Breast epithelium (tissue), 4 donors: ENCODE data around the gene SALL2. TPM values are rescaled to one million over a fixed set of nuclear protein-coding genes. Genes with fewer than 3 reads are reported as not detected.

Experiments used
- DNase-seq, 2 donors: peaks; one replicate each; pipeline ENCODE4 v3.0.0-alpha.2; 2019; ENCODE audit warnings: low spot score in 2 of 2
- H3K27ac ChIP-seq, 2 donors: fragments of 200-600 bp; sonication (generic) in 1 of 2; one replicate each; pipeline ENCODE4 v1.5.1; 2016 to 2019; ENCODE audit warnings: mild to moderate bottlenecking in 1 of 2
- H3K27me3 ChIP-seq, 2 donors: fragments of 200-600 bp; sonication (generic) in 1 of 2; one replicate each; pipeline versions ENCODE4 v1.5.1 to v1.6.0; 2017 to 2019; ENCODE audit warnings: control low read depth in 1 of 2, mild to moderate bottlenecking in 1 of 2
- H3K36me3 ChIP-seq: fragments of 200-600 bp; one replicate; pipeline ENCODE4 v1.5.1; 2019
- H3K4me1 ChIP-seq, 2 donors: fragments of 200-600 bp; sonication (generic); one replicate each; pipeline ENCODE4 v1.5.1; 2016 to 2019; ENCODE audit warnings: control low read depth in 1 of 2
- H3K4me3 ChIP-seq, 3 donors: fragments of 200-600 bp; sonication (generic); 1 replicate in 2 of 3; 2 replicates in 1 of 3; pipeline ENCODE4 v1.5.1; 2016 to 2019; ENCODE audit warnings: mild to moderate bottlenecking in 3 of 3, moderate library complexity in 2 of 3
- H3K9me3 ChIP-seq, 2 donors: fragments of 200-600 bp; sonication (generic) in 1 of 2; one replicate each; pipeline ENCODE4 v1.5.1; 2016 to 2019; ENCODE audit warnings: control low read depth in 1 of 2
- POLR2A ChIP-seq: fragments of 450-650 bp; IDR thresholded peaks from one replicate; pipeline ENCODE4 v1.6.1; 2016; ENCODE audit warnings: antibody characterized with exemption, mild to moderate bottlenecking, moderate library complexity
- POLR2AphosphoS5 ChIP-seq, 3 donors: sonication (generic); formaldehyde crosslinking; IDR thresholded peaks; one replicate each; pipeline ENCODE4 v1.6.1; 2017; ENCODE audit warnings: antibody characterized with exemption in 3 of 3
- intact Hi-C: fragments of 100-400 bp; cut with DNase I; formaldehyde crosslinking; loops from one replicate; pipeline ENCODE4 v1.15.1; 2023; ENCODE audit warnings: low total_unique reads
- total RNA-seq, 3 donors: library from RNA; depleted of rRNA; stranded (reverse); fragments of >200 nt; gene quantifications; one replicate each; pipeline ENCODE4 v1.1.0, GENCODE V29; 2016
- TF ChIP-seq, protein P1 (sequence below), 3 donors: fragments of 450-650 bp; IDR thresholded peaks; one replicate each; pipeline ENCODE4 v1.5.1; 2016 to 2017; ENCODE audit warnings: antibody characterized with exemption in 3 of 3, mild to moderate bottlenecking in 3 of 3, moderate library complexity in 3 of 3

SALL2 gene
- total RNA-seq, 3 donors from 2014 or later, result 3.0 to 11.8 (median 10.7) TPM

DNA sequence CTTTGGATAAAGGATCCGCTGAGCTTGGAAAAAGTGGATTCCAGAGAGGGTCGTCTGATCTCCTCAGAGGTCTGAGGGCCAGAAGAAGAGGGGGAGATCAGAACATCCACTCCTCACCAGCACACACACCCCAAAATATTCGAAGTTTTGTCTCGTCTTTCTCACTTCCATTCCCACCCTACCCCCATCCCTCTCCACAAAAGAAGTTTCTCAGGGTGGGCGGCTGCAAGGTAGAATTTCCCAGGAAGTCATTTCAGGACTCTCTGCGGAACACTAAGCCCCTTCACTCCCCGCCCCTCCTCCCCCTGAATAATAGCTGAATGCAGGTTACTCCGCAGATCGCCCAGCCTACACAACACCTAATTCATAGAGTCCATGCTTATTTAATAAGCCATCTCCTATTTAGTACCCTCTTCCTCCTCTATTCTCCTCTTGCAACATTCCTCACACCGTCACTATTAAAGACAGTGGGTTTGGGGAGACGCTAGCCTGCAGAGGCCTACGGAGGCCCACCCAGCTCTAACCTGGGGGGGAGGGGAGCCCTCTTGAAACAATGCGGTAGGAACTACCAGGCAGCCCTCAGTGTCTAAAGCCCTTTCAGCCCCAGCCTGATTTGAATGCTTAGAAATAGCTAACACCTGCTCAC, 649 bp upstream of the SALL2 start:
- peak overlapping the region; percentile 71 to 87 for H3K27ac ChIP-seq
- no peak for DNase-seq
- H3K9me3 ChIP-seq, result no peaks in the 10 kb centered on the region
- no peaks in the 10 kb centered on the region for H3K36me3 ChIP-seq
- TF ChIP-seq, protein P1, sequence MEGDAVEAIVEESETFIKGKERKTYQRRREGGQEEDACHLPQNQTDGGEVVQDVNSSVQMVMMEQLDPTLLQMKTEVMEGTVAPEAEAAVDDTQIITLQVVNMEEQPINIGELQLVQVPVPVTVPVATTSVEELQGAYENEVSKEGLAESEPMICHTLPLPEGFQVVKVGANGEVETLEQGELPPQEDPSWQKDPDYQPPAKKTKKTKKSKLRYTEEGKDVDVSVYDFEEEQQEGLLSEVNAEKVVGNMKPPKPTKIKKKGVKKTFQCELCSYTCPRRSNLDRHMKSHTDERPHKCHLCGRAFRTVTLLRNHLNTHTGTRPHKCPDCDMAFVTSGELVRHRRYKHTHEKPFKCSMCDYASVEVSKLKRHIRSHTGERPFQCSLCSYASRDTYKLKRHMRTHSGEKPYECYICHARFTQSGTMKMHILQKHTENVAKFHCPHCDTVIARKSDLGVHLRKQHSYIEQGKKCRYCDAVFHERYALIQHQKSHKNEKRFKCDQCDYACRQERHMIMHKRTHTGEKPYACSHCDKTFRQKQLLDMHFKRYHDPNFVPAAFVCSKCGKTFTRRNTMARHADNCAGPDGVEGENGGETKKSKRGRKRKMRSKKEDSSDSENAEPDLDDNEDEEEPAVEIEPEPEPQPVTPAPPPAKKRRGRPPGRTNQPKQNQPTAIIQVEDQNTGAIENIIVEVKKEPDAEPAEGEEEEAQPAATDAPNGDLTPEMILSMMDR (IDR thresholded peaks at IDR 0.05), result no peak
- TF ChIP-seq POLR2A (no peak), POLR2AphosphoS5 (IDR thresholded peaks at IDR 0.05) (no peak)
- no peaks in the 10 kb centered on the region for H3K27me3 ChIP-seq
- intact Hi-C loops, result no loop called here
- peaks cover 0 to 5% of the 10 kb centered on the region in 2 donors for H3K4me1 ChIP-seq
- H3K4me3 ChIP-seq, result peak overlapping the region; percentile 65 to 91 (median 78)

- Histone ChIP-seq H3K9me3 (no peaks in the 10 kb centered on the region), H3K4me1 (peaks cover 0 to 5% of the 10 kb centered on the region in 2 donors), H3K27ac (peak overlapping the region; percentile 71 to 87), H3K4me3 (peak overlapping the region; percentile 65 to 91 (median 78)), H3K36me3 (no peaks in the 10 kb centered on the region), H3K27me3 (no peaks in the 10 kb centered on the region)
- TF ChIP-seq POLR2AphosphoS5 (IDR thresholded peaks at IDR 0.05) (no peak), POLR2A (no peak)
- TF ChIP-seq, protein P1 (IDR thresholded peaks at IDR 0.05), result no peak
- DNase-seq, result no peak
- intact Hi-C loops, result no loop called here
Measured at GRCh38 chr14:21525571-21525961, 580 bp downstream of the SALL2 start.

DNA sequence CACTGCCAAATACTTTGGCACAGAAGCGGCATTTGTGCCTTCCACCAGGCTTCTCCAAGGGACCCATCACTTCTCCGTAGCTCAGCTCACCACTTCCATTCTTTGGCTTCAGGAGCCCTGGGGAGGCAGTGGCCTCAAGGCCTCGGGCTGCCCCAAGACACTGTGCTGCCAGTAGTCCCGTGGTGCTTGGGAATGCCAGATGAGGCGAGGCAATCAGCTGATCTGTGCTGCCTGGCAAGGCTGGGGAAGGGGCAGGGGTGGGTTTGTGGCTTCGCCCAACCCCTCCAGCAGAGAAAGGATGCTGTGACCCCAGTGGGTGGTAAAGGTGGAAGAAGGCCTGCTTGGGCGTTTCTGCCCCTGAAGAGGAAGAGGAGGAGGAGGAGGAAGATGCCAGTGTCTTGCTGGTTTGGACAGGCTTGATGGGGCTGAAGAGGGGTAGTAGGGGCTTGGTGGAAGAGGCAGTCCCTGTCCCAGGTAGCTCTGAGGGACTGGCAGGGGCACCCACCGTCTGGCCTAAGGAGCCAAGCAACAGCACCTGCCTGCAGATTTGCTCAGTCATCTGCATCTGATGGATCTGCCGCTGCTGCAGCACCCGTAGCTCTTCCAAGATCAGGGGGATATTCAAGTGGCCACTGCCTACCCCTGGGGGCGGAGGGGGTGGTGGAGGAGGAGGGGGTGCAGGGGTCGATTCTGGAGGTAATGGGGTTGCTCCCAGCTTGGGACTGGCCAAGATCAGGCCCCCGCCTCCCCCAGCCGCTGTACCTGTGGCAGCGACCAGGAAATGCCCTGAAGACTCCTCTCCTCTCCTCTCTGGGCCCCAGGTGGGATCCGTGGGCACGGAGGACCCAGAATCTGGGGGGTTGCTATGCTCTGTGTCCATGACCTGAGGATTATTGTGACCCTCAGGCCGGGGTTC, 1.3 kb downstream of the SALL2 start:
- Histone ChIP-seq H3K36me3 (no peaks in the 10 kb centered on the region), H3K9me3 (no peaks in the 10 kb centered on the region), H3K27me3 (no peaks in the 10 kb centered on the region), H3K4me1 (peaks cover 0 to 5% of the 10 kb centered on the region in 2 donors), H3K27ac (peak overlapping the region; percentile 71 to 87), H3K4me3 (peak overlapping the region; percentile 65 to 91 (median 78))
- no peak for DNase-seq
- TF ChIP-seq POLR2A (no peak), POLR2AphosphoS5 (IDR thresholded peaks at IDR 0.05) (no peak)
- TF ChIP-seq, protein P1 (IDR thresholded peaks at IDR 0.05), result no peak
- intact Hi-C loops, result no loop called here

GRCh38 chr14:21523203-21523602, 2.9 kb downstream of the SALL2 start:
- no peaks in the 10 kb centered on the region for H3K36me3 ChIP-seq
- no peak overlapping the region for H3K27ac ChIP-seq
- no peak overlapping the region for H3K4me3 ChIP-seq
- peaks cover 0 to 5% of the 10 kb centered on the region in 2 donors for H3K4me1 ChIP-seq
- no peaks in the 10 kb centered on the region for H3K9me3 ChIP-seq
- TF ChIP-seq POLR2AphosphoS5 (IDR thresholded peaks at IDR 0.05) (no peak), POLR2A (no peak)
- TF ChIP-seq, protein P1 (IDR thresholded peaks at IDR 0.05), result no peak
- no peak for DNase-seq
- H3K27me3 ChIP-seq, result no peaks in the 10 kb centered on the region
- intact Hi-C loops, result no loop called here

DNA sequence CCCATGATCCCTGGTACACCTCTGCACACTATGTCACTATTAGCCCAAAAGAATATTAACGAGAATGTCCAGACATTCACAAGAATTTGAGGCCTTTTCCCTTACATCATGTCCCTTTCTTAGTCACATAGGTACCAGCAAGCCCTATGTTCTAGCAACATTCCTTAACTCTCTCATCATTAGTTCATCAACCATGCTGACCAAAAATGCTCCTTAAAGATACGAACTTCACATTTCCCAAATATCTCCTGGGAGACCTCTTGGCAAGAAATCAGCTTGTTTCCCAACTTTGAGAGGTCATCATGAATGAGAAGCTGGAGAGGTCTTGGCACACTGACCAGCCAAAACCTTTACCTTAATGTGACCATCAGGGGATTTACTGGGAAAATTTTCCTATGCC, 4.6 kb downstream of the SALL2 start:
- no peak overlapping the region for H3K27ac ChIP-seq
- intact Hi-C loops, result no loop called here

More for the DNA sequence above, 4.6 kb downstream of the SALL2 start:
- no peaks in the 10 kb centered on the region for H3K27me3 ChIP-seq
- H3K9me3 ChIP-seq, result no peaks in the 10 kb centered on the region
- H3K4me1 ChIP-seq, result peaks cover 0 to 5% of the 10 kb centered on the region in 2 donors
- DNase-seq, result no peak
- TF ChIP-seq POLR2AphosphoS5 (IDR thresholded peaks at IDR 0.05) (no peak), POLR2A (no peak)
- TF ChIP-seq, protein P1 (IDR thresholded peaks at IDR 0.05), result no peak
- H3K4me3 ChIP-seq, result no peak overlapping the region
- H3K36me3 ChIP-seq, result no peaks in the 10 kb centered on the region
